HK-2 (cell line): ENCODE data around the gene TRAPPC14.
A peak's percentile ranks its signal among the peaks of the same experiment; 100 is the strongest.

Experiments used
- DNase-seq: peaks from one replicate; pipeline ENCODE4 v3.0.0-alpha.2; 2018; ENCODE audit not compliant: unreplicated experiment

The TRAPPC14 gene

GRCh38 chr7:100173806-100174495 lies 15.4 kb upstream of the TRAPPC14 start:
- DNase-seq: no peak

GRCh38 chr7:100171840-100172239 lies 13.3 kb upstream of the TRAPPC14 start:
- DNase-seq: no peak

GRCh38 chr7:100171087-100171681 lies 12.7 kb upstream of the TRAPPC14 start:
- no peak for DNase-seq

GRCh38 chr7:100170101-100170897 lies 11.8 kb upstream of the TRAPPC14 start:
- DNase-seq: no peak

GRCh38 chr7:100169147-100169850 lies 10.8 kb upstream of the TRAPPC14 start:
- DNase-seq: no peak

- no peak for DNase-seq
Observed at GRCh38 chr7:100167912-100168323, 9.4 kb upstream of the TRAPPC14 start.

GRCh38 chr7:100166970-100167911 lies 8.7 kb upstream of the TRAPPC14 start:
- DNase-seq: no peak

GRCh38 chr7:100166317-100166940 lies 7.9 kb upstream of the TRAPPC14 start:
- no peak for DNase-seq

GRCh38 chr7:100163871-100164270 lies 5.3 kb upstream of the TRAPPC14 start:
- DNase-seq: no peak

- DNase-seq: no peak
Observed at GRCh38 chr7:100163006-100163531, 4.5 kb upstream of the TRAPPC14 start.

GRCh38 chr7:100160067-100160466 lies 1.5 kb upstream of the TRAPPC14 start:
- no peak for DNase-seq

GRCh38 chr7:100159099-100159623 lies 638 bp upstream of the TRAPPC14 start:
- no peak for DNase-seq

- DNase-seq: peak; percentile 58
Observed at GRCh38 chr7:100157334-100158228, 942 bp downstream of the TRAPPC14 start.

GRCh38 chr7:100157069-100157333 lies 1.5 kb downstream of the TRAPPC14 start:
- DNase-seq: no peak

- no peak for DNase-seq
Observed at GRCh38 chr7:100156331-100157068, 2.0 kb downstream of the TRAPPC14 start.

- no peak for DNase-seq
Observed at GRCh38 chr7:100155553-100156317, 2.8 kb downstream of the TRAPPC14 start.

- no peak for DNase-seq
Observed at GRCh38 chr7:100154651-100155491, 3.7 kb downstream of the TRAPPC14 start.
